K562 (cell line): ENCODE measurements around the gene NSMF.

Experiments
- FOS ChIP-seq: IDR thresholded peaks from 3 replicates; pipeline ENCODE4 v1.6.1; 2011; ENCODE audit not compliant: insufficient read length; ENCODE audit errors: extremely low read depth
- POLR2A ChIP-seq: fragments of 450-650 bp; conservative IDR thresholded peaks from 2 replicates; pipeline ENCODE4 v1.6.1; 2016
- TBP ChIP-seq: optimal IDR thresholded peaks from 2 replicates; pipeline ENCODE3; 2011; ENCODE audit warnings: low read depth, low read length, improper control_type of control experiment
- ZBTB17 ChIP-seq: fragments of 450-650 bp; formaldehyde crosslinking; IDR thresholded peaks from 2 replicates; pipeline ENCODE4 v1.4.0; 2020; ENCODE audit warnings: mild to moderate bottlenecking
- ZNF121 ChIP-seq: sonication (generic); formaldehyde crosslinking; conservative IDR thresholded peaks from 2 replicates; pipeline ENCODE4 v1.8.0; 2022; ENCODE audit warnings: missing genetic modification reagents
- TF ChIP-seq, protein P1 (sequence below): sonication (generic); formaldehyde crosslinking; IDR thresholded peaks from 2 replicates; pipeline ENCODE4 v1.8.0; 2022; ENCODE audit warnings: mild to moderate bottlenecking, missing genetic modification reagents

DNA sequence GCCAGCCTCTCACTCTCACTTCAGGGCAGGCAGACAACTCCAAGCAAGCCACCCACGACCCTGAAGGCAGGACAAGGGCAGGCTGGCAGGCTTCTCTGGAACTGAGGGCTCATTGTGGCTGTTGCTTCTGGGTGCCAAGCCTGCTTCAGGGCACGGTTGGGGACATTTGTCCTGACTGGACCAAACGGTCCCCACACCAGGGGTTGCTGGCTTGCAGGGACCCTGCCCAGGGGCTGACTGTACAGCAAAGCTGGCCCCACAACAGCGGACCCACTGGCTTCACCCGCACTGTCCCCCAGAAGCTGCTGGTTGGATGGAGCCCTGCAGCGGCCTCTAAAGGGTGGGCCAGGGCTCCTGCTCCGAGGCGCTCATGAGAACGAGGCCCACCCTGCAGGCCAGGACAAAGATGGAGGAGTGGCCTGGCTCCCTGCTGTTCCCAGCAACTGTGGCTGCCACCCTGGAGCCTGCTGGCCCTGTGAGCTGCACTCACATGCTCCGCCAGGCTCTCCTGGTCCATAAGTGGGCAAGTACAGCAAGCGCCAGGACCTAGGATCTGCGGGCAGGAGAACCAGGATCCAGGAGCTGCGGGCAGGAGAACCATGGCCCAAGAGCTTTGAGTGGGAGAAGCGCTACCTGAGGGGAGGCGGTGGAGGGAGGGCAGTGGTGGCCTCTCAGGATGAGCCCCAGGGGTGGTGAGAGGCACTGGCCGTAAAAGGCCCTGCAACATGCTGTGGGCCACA lies 34.4 kb upstream of the NSMF start:
- TF ChIP-seq FOS (no peak), POLR2A (no peak), ZBTB17 (CRISPR knock-in tag) (no peak), TBP (no peak), ZNF121 (no peak)
- TF ChIP-seq, protein P1, sequence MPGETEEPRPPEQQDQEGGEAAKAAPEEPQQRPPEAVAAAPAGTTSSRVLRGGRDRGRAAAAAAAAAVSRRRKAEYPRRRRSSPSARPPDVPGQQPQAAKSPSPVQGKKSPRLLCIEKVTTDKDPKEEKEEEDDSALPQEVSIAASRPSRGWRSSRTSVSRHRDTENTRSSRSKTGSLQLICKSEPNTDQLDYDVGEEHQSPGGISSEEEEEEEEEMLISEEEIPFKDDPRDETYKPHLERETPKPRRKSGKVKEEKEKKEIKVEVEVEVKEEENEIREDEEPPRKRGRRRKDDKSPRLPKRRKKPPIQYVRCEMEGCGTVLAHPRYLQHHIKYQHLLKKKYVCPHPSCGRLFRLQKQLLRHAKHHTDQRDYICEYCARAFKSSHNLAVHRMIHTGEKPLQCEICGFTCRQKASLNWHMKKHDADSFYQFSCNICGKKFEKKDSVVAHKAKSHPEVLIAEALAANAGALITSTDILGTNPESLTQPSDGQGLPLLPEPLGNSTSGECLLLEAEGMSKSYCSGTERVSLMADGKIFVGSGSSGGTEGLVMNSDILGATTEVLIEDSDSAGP = no peak
